Measurements from ENCODE around the gene C19orf85. TPM values are rescaled to one million over a fixed set of nuclear protein-coding genes. Genes with fewer than 3 reads are reported as not detected.
A peak's percentile ranks its signal among the peaks of the same experiment; 100 is the strongest.

Gene C19orf85
- polyA plus RNA-seq, 2 of the 4 experiments (the other 2 are of a cell fraction), result not detected

- TF ChIP-seq RNF2 (IDR thresholded peaks at IDR 0.05; ENCODE audit: borderline replicate concordance, low read depth) (no peak), BHLHE40 (IDR thresholded peaks at IDR 0.05; ENCODE audit: low read depth, low read length) (no peak), CTCF (IDR thresholded peaks at IDR 0.05) (no peak), MAZ (IDR thresholded peaks at IDR 0.05; ENCODE audit: borderline replicate concordance, low read depth, low read length) (no peak), HOXB5 (CRISPR knock-in tag; IDR thresholded peaks at IDR 0.05) (no peak), KDM1A (IDR thresholded peaks at IDR 0.05; ENCODE audit: low read depth) (no peak), SREBF2 (IDR thresholded peaks at IDR 0.05) (no peak)
- TF ChIP-seq, protein P1, sequence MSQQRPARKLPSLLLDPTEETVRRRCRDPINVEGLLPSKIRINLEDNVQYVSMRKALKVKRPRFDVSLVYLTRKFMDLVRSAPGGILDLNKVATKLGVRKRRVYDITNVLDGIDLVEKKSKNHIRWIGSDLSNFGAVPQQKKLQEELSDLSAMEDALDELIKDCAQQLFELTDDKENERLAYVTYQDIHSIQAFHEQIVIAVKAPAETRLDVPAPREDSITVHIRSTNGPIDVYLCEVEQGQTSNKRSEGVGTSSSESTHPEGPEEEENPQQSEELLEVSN (IDR thresholded peaks at IDR 0.05; ENCODE audit: borderline replicate concordance, low read depth), result no peak
- TF ChIP-seq, protein P2, sequence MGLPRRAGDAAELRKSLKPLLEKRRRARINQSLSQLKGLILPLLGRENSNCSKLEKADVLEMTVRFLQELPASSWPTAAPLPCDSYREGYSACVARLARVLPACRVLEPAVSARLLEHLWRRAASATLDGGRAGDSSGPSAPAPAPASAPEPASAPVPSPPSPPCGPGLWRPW (IDR thresholded peaks at IDR 0.05), result no peak
Observed at GRCh38 chr19:55492362-55492944, 27.9 kb upstream of the C19orf85 start (continued).

DNA sequence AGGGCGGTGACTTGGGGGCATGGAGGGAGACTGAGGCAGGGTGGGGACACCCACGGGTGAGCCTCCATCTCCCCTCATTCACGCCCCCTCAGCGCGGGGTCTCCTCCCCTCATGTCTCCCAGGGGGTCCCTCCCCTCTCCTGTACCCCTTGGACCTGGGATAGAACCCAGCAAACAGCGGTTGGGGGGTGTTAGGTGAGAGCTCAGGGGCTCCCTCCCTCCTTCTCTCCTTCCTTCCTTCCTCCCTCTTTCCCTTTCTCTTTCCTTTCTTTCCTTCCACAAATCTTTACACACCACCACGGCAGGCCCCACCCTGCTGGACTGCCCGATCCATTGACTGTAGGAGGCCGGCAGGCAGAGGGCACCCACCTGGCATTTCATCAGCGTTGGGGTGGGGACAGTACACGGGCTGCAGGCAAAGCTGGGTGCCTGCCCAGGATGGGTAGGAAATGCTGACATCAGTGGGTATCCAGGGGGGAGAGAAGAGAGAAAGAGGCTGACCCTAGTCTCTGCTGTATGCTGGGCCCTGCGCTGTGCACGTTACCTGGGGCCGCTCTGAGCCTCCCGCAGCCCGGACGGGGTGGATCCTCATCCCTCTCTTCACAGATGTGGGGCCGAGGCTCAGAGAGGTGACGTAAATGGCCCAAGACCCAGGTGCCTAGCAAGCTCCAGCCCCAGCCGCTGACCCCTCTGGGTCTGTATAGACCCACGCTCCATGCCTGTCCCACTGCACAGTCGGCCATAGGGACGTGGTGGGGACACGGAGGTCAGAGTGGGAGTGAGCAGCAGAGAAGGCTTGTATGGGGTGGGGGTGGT lies 27.2 kb upstream of the C19orf85 start:
- peak in 1 of 2 experiments; percentile 2; a peak in 1 of 6 replicates for ATAC-seq

DNA sequence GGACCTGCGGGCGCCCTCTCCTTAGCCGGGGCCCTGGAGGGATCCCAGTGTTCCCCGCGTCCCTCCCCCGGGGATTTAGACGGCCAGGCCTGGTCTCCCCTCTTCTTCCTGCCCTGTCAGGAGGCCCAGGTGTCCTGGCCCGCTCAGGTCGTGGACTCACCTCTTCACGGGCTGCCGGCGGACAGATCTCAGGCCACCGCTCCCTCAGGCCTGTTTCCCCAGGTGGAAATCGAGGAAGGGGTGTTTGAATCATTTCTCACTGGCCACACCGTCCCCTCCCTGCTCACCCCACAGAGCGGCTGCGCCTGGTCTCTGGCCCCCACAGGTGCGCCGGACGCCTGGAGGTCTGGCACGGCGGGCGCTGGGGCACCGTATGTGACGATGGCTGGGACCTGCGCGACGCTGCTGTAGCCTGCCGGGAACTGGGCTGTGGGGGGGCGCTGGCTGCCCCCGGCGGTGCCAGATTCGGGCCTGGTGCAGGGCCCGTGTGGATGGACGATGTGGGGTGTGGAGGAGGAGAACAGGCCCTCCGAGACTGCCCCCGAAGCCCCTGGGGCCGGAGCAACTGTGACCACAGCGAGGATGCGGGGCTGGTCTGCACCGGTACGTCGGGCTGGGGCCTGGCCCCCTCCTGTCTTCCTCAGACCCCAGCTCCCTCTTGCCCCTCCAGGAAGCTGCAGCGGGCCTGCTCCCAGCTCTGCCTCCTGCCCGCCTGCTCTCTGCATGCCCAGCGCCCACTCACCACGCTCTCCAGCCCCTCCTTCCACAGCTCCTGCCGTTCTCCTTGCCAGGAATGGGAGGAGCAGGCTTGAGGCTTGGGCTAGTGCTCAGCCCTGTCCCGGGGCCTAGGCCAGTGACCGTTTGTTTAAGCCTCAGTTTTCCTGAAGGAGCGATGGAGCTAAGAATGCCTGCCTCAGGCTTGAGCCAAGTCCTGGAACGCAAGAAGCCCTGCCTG lies 26.2 kb upstream of the C19orf85 start:
- Histone ChIP-seq H3K4me1 (peaks cover 61% of the 10 kb centered on the region), H3K27ac (no peak overlapping the region), H3K9me3 (no peaks in the 10 kb centered on the region), H3K4me2 (no peak overlapping the region), H3K4me3 (no peak overlapping the region)
- FAIRE-seq (no peak), ATAC-seq (peak in 1 of 2 experiments; percentile 2; a peak in 1 of 6 replicates), DNase-seq (ENCODE audit: low read depth in 1 of 2, low spot score in 1 of 2) (no peak)
- 88% methylated on average over 40 of the region's 52 CpGs for WGBS (ENCODE audit: missing lambda C conversion rate)
- ChIA-PET CTCF (interaction anchor here (0.6 to 17.3 kb wide), 12 partner anchors 12 to 350 kb away, joined by 3 to 219 read pairs (median 5); no protein-coding TSS in a partner anchor), POLR2A (interaction anchor here (2.9 kb wide), 1 partner anchor 14 kb away, joined by 7 read pairs; the partner anchor contains the start of gene ZNF628)
- TF ChIP-seq RAD21 (conservative IDR thresholded peaks at IDR 0.05 in 1 of 2, IDR thresholded peaks at IDR 0.05 in 1 of 2), result no peak
- TF ChIP-seq CTCF (IDR thresholded peaks at IDR 0.05), result no peak
- TF ChIP-seq HOXB13 (CRISPR knock-in tag; IDR thresholded peaks at IDR 0.05; ENCODE audit: low read depth), result no peak
- TF ChIP-seq ZSCAN20 (CRISPR knock-in tag; IDR thresholded peaks at IDR 0.05), result no peak
- no peak for TF ChIP-seq FOXS1 (CRISPR knock-in tag; IDR thresholded peaks at IDR 0.05)
- no peak for TF ChIP-seq NR3C1 (IDR thresholded peaks at IDR 0.05)
- TF ChIP-seq, protein P2 (IDR thresholded peaks at IDR 0.05), result no peak
- no peak for TF ChIP-seq TFCP2L1 (CRISPR knock-in tag; IDR thresholded peaks at IDR 0.05)
- TF ChIP-seq EP300 (IDR thresholded peaks at IDR 0.05), result no peak
- no peak for TF ChIP-seq ELK1 (IDR thresholded peaks at IDR 0.05; ENCODE audit: low read depth, low read length)
- TF ChIP-seq ESRRA (IDR thresholded peaks at IDR 0.05; ENCODE audit: borderline replicate concordance, low read length), result no peak

More for the DNA sequence above, 27.2 kb upstream of the C19orf85 start:
- Histone ChIP-seq H3K4me3 (no peak overlapping the region), H3K9me3 (no peaks in the 10 kb centered on the region), H3K4me2 (no peak overlapping the region), H3K4me1 (peaks cover 51% of the 10 kb centered on the region), H3K27ac (0 out of 6 replicates have a peak overlapping the region, but pooled peaks of 1 of the 2 experiments have one; percentile 4)
- FAIRE-seq (no peak), DNase-seq (ENCODE audit: low read depth in 1 of 2, low spot score in 1 of 2) (no peak)
- TF ChIP-seq RAD21 (conservative IDR thresholded peaks at IDR 0.05 in 1 of 2, IDR thresholded peaks at IDR 0.05 in 1 of 2) (no peak), EHMT2 (IDR thresholded peaks at IDR 0.05; ENCODE audit: low read depth) (no peak), HOXB5 (CRISPR knock-in tag; IDR thresholded peaks at IDR 0.05) (no peak), FOSL2 (IDR thresholded peaks at IDR 0.05) (no peak), FOSL2 (CRISPR knock-in tag; IDR thresholded peaks at IDR 0.05) (no peak), NFE2L2 (conservative IDR thresholded peaks at IDR 0.05; ENCODE audit: low read length) (no peak)
- TF ChIP-seq, protein P3, sequence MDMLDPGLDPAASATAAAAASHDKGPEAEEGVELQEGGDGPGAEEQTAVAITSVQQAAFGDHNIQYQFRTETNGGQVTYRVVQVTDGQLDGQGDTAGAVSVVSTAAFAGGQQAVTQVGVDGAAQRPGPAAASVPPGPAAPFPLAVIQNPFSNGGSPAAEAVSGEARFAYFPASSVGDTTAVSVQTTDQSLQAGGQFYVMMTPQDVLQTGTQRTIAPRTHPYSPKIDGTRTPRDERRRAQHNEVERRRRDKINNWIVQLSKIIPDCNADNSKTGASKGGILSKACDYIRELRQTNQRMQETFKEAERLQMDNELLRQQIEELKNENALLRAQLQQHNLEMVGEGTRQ (IDR thresholded peaks at IDR 0.05), result no peak
- ChIA-PET POLR2A (interaction anchor here (2.9 kb wide), 1 partner anchor 15 kb away, joined by 7 read pairs; the partner anchor contains the start of gene ZNF628), CTCF (interaction anchor here (0.6 to 17.3 kb wide), 12 partner anchors 12 to 351 kb away, joined by 3 to 219 read pairs (median 6); no protein-coding TSS in a partner anchor)
- 72% methylated on average over 24 of the region's 24 CpGs for WGBS (ENCODE audit: missing lambda C conversion rate)
